ENCODE data around the gene ZNF615.
"Not testable (repeated sequence)": the region's sequence is repeated elsewhere in the genome, so short reads cannot be mapped to it uniquely, and the experiment has no call there.

Gene ZNF615

GRCh38 chr19:52007806-52008557 is at the start of gene ZNF615:
TSS of gene ZNF615 (minus strand) at chr19:52008211. CDS start at chr19:52003711, 4,500 bp downstream.
- DNase-seq (ENCODE audit: low read depth, low spot score), result peak; percentile 76

GRCh38 chr19:52056480-52056879 is 48.5 kb upstream of the ZNF615 start:
- DNase-seq (ENCODE audit: low read depth, low spot score), result not testable (repeated sequence)

GRCh38 chr19:52051736-52052135 is 43.7 kb upstream of the ZNF615 start:
- not testable (repeated sequence) for DNase-seq (ENCODE audit: low read depth, low spot score)

GRCh38 chr19:52048555-52049501 is 40.8 kb upstream of the ZNF615 start, which contains the start of gene ZNF432:
TSS of gene ZNF432 (minus strand) at chr19:52048838. CDS start at chr19:52046868, 1,970 bp downstream.
- peak; percentile 92 for DNase-seq (ENCODE audit: low read depth, low spot score)

- DNase-seq (ENCODE audit: low read depth, low spot score), result no peak
Observed at GRCh38 chr19:52039169-52039568, 31.2 kb upstream of the ZNF615 start.

GRCh38 chr19:52034051-52034728 is 26.2 kb upstream of the ZNF615 start:
- no peak for DNase-seq (ENCODE audit: low read depth, low spot score)

GRCh38 chr19:52028780-52029123 is 20.7 kb upstream of the ZNF615 start:
- DNase-seq (ENCODE audit: low read depth, low spot score), result no peak

- peak; percentile 64 for DNase-seq (ENCODE audit: low read depth, low spot score)
Observed at GRCh38 chr19:52028027-52028779, 20.2 kb upstream of the ZNF615 start, which contains the start of gene ZNF614. TSS of gene ZNF614 (minus strand) at chr19:52028379. CDS start at chr19:52025745, 2,634 bp downstream.

GRCh38 chr19:52026255-52026990 is 18.4 kb upstream of the ZNF615 start:
- DNase-seq (ENCODE audit: low read depth, low spot score), result not testable (repeated sequence)

- not testable (repeated sequence) for DNase-seq (ENCODE audit: low read depth, low spot score)
Observed at GRCh38 chr19:52024478-52024877, 16.5 kb upstream of the ZNF615 start.

GRCh38 chr19:52022193-52022592 is 14.2 kb upstream of the ZNF615 start:
- DNase-seq (ENCODE audit: low read depth, low spot score), result no peak

- no peak for DNase-seq (ENCODE audit: low read depth, low spot score)
Observed at GRCh38 chr19:52020506-52020905, 12.5 kb upstream of the ZNF615 start.

GRCh38 chr19:52010674-52011073 is 2.7 kb upstream of the ZNF615 start:
- no peak for DNase-seq (ENCODE audit: low read depth, low spot score)

- no peak for DNase-seq (ENCODE audit: low read depth, low spot score)
Observed at GRCh38 chr19:52007451-52007805, 583 bp downstream of the ZNF615 start.

GRCh38 chr19:51994048-51994644 is 13.9 kb downstream of the ZNF615 start:
- DNase-seq (ENCODE audit: low read depth, low spot score), result no peak

GRCh38 chr19:51993422-51993821 is 14.6 kb downstream of the ZNF615 start:
- no peak for DNase-seq (ENCODE audit: low read depth, low spot score)

- DNase-seq (ENCODE audit: low read depth, low spot score), result peak; percentile 92
Observed at GRCh38 chr19:51986309-51987291, 21.4 kb downstream of the ZNF615 start, which contains the start of gene ZNF350. TSS of gene ZNF350 (minus strand) at chr19:51986840. CDS start at chr19:51974360, 12,480 bp downstream.

GRCh38 chr19:51983361-51983760 is 24.6 kb downstream of the ZNF615 start:
- no peak for DNase-seq (ENCODE audit: low read depth, low spot score)

GRCh38 chr19:51980926-51981325 is 27.1 kb downstream of the ZNF615 start:
- not testable (repeated sequence) for DNase-seq (ENCODE audit: low read depth, low spot score)

Measured in smooth muscle cell of the brain vasculature (primary cell).